CD4-positive, alpha-beta T cell treated with Interleukin-10 for 1 hour (primary cell): ENCODE results near the gene THRB.
"Not testable (repeated sequence)": the region's sequence is repeated elsewhere in the genome, so short reads cannot be mapped to it uniquely, and the experiment has no call there.

Experiments
- DNase-seq: peaks from one replicate; pipeline ENCODE4 v3.0.0-alpha.2; 2020

The THRB gene

DNA sequence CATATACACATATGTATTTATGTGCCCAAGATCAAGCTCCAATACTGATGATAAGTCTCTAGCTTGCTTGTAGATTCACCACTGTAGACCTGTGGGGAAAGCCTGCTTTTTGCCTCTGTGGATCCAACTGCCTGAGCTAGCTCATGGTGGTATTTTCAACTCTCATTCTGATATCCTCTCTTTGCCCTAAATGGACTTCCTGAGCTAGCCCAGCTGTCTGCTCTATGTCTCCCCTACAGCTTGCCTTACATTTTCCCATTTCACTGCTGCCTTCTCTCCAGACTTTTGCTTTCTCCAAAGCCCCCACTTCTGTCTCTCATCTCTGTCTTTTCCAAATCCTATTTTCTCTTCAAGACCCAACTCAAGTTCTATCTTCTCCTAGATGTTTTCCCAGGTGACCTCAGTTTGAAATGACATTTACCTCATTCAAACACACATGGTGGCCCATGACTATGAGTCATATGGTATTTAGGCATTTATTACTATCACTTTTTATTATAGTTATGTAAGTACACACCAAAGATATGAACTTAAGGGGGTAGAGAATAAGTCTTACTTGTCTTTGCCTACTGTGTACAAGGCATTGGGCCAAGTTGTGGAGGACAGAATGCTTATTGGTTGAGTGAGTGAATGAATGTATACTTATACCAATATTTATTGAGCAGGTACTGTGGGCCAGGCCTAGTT is 357.9 kb downstream of the THRB start:
- DNase-seq, result no peak

DNA sequence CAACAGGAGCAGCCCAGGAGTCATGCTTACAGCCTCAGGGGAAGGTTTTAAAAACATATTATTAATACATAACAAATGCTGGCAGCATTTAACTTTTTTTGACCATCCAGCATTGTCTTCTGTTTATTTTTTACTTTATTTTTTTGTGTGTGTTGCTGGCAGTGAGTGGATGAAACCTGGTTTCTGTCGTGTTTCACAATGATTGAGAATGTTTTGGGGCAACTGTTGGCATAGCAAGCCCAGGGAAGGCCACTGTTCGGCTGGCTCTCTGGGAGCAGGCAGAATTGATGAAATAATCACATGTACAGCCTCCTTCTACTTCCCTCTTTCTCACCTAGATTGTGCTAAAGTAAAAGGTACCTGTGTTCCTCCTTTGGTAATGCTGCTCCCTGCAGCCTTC is 359.4 kb downstream of the THRB start:
- DNase-seq, result no peak

DNA sequence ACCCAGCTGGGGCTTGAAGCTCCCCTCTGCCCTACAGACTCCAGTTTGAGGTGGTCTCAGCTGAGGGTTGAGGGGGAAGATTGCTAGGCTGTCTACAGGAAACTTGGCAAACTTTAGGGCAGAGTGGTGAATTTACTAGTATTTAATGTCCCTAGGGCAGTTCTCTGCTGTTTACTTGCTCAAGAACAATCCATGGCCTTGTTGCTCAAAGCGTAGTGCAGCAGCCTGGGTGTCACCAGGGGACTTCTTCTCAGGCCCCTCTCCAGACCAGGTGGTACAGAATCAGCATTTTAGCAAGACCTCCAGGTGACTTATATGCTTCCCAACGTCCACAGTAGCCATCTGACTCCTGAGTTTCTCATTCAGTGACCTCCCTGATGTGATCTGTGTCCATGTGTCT is 360.7 kb downstream of the THRB start:
- DNase-seq, result no peak

DNA sequence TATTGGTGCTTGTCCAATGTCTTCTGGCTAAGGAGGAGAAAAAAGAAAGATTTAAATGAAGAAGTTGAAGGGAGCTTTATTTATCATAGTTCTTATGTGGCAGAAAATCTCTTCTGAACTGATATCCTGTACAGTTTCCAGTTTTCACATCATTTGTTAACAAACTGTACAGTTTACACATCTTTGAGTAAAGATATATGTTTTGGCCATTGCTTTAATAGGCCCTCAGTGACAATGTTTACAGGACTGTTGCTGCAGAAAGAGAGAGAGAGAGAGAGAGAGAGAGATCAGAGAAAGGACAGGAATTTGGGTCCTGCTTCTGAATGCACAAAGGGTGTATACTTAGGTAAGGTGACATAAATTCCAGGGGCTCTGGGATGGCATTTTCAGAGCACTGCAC is 361.2 kb downstream of the THRB start:
- no peak for DNase-seq

DNA sequence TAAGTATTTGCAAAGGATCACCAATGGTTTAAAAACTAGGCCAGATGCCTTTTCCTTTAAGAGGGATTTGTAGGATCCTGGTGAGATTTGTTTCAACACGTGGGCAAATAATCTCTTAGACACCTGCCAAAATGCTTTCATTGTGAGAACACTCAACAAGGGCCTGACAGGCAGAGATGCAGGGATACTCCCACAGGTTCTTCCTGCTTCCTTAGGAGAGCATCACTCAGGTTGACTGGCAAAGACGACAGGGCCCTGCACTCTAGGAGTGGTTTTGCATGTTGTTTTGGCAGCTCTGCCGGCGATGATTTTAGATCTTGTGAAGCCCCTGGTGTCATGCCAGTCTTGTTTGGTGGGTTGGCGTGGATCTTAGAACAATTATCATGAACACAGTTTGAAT is 365.1 kb downstream of the THRB start:
- no peak for DNase-seq

DNA sequence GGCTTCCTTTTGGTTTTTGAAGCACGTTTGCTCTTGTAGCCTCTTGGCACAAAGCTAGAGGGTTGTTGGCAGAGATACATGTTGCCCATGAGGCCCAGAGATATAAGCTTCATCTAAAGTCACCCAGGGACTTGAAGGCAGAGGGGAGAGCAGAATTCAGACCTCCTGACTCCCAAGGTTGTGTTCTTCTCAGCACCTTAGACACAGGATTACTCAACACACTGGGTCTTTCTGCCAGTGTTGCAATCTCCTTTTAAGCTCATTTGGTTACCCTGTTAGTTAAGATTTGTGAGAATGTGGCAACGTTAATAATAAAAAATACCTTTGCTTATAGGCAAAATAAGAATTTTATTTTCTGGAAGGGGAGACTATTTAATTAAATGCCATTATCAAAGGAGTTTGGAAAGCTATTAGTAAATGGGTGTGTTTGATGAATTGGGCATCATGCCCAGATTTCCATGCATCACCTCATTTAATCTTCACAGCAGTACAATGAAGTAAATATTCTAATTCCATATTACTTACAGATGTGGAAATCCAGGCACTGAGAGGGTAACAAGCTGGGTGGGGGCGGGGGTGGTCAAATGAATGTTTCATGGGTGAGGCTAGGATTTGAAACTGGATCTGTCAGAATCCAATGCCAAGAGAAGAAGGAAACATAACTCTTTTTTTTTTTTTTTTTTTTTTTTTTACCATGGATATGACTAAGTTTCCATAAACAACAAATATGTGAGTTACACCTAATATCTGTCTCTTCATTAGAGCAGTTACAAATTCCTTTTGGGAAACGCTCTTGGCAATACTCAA is 366.2 kb downstream of the THRB start:
- DNase-seq, result no peak

DNA sequence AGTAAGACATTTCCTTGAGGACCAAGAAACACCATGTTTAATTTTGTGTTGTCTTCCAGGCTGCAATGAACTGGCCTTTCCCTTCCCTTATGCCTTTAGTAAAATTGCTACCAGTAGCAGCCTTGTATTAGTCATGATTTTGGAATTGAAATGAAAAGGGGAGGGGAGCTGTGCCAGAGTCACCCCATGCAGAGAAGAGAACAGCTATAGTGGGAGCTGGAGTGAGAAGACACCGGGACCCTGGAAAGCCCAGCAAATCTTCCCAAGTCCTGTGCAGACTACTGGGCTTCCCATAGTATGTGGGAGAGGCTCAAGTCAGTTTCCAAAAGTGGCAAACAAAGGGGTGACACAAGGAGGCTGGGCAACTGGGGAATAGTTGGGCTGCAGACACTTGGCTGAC is 371.1 kb downstream of the THRB start:
- no peak for DNase-seq

DNA sequence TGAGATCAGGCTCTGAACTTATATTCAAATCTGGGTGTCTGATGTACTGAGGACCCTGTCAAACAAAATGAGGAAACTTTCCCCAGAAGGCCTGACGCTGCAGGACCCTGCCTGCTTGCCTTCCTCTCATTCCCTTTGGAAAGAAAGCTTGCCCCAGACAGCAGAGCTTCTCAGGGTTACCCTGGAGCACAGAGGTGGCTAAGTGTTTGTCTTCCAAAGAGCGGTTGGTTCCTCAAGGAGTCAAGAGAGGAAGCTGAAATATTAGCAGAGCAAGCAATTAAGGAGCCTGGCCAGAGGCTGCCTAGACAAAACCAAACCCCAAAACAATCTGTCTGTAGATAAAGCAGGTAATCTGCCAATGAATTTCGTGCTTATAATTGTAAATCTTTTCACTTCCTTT is 374.2 kb downstream of the THRB start:
- no peak for DNase-seq

DNA sequence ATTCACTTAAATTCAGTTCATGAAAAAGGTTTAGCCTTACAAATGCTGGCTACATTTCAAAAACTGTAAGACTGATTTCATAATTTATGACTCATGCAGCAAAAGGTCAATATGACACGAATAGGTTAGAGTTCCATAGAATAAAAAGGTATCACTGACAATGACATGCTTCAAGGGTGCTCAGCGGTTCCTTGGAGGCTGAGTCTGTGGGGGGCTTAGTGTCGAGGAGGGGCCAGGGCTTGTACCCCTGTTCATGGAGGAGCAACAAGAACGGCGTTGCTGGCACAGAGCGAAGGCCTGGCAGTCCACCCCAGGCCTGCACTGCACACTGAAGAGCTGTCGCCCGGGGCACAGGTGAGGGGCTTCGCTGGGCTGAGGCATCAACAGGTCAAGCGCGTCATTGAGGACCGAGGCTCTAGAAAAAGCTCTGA is 375.3 kb downstream of the THRB start:
- no peak for DNase-seq

DNA sequence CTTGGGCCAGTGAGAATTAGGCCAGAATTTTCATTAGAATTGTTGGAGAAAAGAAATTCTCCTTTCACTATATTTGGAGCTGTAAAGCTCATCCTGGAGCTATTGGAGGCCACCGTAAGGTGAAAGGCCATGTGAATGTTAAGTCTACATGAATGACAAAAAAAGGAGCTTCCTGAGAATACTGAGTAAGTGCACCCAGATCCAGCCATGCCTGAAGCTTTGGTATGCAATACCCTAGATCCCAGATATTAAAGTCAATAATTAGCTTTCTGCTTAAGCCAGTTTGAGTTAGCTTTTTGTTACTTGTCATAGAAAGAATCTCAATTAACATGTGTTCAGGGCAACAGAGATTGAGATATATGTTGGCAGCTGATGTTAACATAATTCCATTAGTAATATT is 377.1 kb downstream of the THRB start:
- no peak for DNase-seq

DNA sequence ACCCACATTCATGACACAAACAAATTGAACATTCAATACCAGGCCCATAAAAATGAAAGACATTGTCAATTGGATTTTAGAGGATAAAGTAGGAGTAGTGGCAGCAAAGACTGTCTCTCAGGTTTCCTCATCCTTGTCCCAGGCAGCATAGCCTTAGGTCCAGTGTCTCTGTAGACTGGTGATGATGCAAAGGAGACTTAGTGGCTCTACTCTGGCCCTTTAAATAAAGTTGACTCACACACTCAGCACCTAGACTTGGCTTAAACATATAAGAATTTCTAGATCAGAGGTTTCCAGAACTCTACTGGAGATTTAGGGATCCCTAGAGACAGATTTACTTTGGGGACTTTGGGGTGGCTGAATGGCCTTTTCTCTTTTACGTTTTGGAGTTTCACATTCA is 382.9 kb downstream of the THRB start:
- no peak for DNase-seq

DNA sequence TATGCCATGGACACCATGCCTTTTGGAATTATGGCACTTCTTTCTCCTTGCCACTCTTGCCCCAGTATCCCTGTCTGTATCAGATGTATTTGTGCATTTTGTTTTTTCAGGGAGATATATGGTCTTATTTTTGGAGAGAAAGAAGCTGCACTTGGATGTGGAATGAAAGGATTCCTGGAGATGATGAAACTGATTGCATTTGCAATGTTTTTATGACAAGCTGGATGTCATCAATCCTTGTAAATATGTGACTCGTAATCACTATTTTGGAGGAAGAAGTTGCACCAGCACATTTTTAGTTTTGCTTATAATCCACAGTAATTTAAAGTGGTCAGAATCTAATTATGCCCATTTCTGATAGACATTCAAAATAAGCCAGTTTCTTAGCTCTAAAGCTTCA is 384.6 kb downstream of the THRB start:
- no peak for DNase-seq

DNA sequence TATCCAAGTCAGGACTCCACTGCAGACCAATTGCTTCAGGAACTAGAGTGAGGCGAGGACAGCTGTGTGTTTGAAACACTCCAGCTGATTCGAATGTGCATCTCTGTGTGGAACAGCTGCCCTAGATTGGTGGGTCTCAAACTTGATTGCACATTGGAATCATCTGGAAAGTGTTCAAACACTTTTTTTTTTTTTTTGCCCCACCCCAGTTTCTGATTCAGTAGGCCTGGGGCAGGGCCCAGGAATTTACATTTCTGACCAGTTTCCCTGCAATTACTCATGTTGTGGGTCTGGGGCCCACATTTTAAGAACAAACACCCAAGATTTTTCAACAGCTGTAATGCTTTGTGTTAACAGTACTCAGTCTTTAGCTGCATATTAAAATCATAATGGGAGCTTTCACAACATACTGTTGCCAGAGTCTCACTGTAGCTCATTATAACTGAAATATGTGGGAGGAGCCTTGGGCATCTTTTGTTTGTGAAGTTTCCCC is 392.9 kb downstream of the THRB start:
- DNase-seq, result no peak

DNA sequence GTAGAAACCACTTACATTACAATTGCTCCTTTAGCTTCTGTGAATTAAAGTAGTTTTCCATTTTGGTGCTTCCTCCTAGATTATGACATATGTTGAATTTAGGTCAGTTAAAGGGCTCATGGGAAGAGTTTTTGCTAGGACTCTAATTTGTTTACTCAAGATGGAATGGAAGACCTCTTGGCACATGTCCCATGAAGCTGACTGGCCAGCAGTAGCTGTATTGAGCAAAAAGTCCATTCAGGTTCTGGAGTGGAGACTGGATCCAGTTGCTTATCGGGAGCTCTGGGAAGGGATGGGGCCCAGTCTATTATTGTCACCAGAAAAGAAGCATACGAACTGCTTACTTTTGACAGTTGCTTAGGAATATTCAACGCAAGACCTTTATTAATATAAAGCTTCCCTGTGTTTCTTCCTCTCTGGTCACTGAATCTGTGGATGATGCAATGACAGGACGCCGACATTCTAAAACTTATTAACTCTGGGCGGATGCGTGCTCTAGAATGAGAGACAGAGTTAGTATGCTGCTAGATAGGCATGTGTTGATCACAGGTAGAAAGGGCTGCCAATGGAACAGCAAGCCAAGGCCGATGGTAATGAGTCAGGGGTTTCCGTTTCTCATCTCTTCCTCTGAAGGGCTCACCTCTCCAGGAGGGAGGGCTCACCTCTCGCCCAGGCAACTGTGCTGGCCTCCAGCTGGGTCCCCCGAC is 393.8 kb downstream of the THRB start:
- no peak for DNase-seq

DNA sequence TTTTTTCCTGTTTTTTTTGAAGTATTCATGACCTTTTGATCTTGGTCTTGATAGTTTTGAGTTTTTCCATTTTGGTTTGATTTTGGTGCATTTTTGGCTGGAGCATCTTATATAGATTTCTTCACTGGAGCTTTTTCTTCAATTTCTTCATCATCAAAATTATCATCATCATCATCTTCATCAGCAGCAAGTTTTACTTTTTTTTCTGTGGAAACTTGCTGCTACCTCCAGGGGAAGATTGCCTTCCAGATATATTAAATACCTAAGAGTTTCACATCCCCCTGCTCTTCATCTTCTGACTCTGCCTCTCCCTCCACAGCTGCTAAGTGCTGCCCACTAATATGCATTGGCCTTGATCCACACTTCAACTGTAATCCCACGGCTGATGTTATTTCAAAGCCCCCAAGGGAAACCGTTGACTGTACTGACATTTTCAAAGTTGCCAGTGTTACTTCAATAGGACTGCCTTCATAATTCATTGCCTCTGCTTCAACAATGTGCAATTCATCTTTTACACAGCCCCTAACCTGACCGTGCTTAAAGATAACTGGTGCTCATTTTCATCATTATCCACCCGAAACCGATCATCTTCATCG is 397.9 kb downstream of the THRB start:
- no peak for DNase-seq

DNA sequence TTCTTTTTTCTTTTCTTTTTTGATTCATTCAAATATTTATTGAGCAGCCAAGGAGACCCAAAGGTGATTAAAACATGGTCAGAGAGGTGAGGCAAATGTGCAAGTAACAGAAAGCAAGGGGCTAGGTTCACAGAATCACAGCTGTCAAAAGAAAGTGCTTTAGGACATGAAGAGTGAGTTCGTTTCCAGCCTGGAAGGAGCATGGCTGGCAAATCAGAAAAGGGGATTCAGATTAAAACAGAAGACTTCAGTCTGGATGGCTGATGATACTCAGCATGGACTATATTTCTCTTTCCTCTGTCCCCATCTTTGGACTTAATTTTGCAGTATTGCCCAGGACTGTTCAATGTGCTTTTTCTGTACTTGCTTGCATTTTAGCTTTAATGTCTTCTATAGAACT is 398.4 kb downstream of the THRB start:
- no peak for DNase-seq

DNA sequence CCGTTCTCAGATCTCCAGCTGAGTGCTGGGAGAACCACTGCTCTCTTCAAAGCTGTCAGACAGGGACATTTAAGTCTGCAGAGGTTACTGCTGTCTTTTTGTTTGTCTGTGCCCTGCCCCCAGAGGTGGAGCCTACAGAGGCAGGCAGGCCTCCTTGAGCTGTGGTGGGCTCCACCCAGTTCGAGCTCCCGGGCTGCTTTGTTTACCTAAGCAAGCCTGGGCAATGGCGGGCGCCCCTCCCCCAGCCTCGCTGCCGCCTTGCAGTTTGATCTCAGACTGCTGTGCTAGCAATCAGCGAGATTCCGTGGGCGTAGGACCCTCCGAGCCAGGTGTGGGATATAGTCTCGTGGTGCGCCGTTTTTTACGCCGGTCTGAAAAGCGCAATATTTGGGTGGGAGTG is 399.8 kb downstream of the THRB start:
- DNase-seq, result not testable (repeated sequence)

DNA sequence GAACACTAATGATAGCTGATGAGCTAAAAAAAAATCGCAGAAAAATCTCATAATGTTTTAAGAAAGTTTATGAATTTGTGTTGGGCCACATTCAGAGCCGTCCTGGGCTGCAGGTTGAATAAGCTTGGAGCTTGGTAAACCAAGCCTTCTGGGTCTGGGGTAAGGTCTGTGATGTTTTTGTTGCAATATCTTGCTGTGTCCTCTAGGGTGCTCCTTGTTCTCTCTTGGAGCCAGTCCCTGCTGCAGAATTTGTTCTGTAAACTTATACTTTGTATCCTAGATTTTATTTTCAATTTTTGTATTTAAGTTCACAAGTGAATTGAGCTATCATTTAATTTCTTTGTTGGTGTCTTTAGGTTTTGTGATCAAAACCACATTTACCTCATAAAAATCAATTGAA is 405.9 kb downstream of the THRB start:
- DNase-seq, result no peak

DNA sequence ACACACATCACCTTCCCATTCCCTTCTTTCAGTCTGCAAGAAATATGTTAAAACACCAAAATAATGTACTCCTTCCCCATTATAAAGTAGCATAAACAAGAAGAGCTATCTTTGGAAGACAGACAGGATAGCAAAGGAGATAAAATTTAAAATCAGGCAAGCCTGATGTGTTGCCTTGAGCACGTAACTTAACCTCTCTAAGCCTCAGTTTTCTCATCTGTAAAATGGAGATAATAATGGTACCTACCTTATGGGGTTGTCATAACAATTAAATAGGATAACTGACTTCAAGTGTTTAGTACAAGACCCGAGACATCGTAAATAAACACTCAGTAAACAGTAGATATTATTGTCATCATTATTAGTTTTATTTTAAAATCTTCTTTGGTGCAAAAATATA is 407.2 kb downstream of the THRB start:
- no peak for DNase-seq

DNA sequence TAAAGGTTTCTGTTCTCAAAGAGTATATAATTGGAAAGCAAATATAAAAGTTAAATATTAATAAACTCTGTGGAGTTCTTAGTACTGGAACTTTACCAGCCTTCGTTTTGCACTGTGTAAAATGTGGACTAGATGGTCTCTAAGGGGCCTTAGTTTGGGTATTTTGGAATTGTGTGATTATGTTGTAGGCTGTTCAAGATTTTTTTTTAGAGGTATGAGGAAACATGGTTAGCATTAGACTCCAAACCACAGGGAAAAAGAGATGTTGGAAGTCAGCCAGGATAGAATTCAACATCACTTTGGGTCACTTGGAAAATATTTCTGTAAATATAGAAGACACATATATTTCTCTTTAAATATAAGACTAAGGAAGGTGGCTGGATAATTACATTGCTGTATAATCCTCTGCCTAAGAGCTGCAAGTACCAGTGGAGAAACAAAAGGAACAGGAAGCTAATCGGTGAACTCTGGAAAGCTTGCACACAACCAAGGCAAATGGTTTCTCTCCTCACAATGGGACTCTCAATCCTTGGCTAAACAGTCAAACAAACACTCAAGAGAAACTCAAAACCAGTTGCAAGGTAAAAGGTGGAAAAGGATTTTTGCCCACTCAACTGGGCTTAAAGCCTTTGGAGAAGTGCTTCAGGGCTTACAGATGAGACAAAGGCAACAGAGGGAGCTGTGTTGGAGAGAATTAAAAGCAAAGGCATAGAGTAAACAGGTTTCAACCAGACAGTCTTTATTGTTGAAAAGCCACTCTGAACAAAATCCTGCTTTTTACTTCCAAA is 407.8 kb downstream of the THRB start:
- no peak for DNase-seq

DNA sequence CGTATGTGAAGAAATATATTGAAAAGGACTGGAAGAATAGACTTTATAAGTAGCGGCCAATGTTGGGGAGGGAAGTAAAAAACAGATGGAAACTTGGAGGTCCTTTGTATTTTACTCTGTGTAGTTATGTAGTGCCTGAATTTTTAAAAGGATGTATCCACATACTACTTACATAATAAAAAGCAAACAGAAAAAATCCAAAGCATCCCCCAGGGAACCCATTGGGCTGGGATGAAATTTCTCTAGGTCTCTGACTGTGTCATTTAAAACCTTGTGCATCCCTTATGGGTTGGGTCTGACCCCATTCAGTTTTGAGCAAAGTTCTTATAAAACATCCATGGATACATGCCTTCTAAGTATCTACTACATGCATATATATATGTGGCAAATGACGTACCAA is 408.4 kb downstream of the THRB start:
- DNase-seq, result no peak

DNA sequence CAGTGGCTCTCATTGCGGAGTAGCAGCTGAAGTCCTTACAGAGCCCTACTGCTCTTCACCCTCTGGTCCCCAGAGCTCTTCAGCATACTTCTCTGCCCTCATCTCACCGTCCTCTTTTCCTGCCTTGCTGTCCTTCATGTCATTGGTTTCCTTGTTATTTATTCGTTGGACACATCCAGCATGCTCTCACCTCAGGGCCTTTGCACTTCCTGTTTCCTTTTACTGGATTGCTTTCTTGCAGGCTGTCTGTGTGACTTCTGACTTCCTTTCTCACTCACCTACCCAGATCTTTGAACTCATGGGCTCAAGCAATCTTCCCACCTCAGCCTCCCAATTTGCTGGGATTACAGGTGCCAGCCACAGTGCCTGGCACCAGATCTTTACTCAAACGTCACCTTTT is 422.5 kb downstream of the THRB start:
- DNase-seq, result no peak

DNA sequence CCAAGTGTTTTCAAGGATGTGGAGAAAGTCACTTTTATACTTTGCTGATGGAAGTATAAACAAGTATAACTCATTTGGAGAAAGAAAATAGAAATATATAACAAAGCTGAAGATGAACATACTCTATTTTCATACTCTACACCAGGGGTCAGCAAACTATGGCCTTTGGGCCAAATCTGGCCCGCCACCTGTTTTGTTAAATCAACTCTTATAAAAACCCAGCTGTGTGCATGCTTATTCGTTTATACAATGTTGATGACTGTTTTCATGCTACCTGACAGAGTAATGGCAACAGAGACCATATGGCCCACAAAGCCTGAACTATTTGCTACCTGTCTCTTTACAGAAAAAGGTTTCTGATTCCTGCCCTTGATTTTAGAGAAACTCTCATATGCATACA is 425.6 kb downstream of the THRB start:
- no peak for DNase-seq
